ENCODE data around the gene GTF2IRD1. TPM values are rescaled to one million over a fixed set of nuclear protein-coding genes. Genes with fewer than 3 reads are reported as not detected.
"Not testable (repeated sequence)": the region's sequence is repeated elsewhere in the genome, so short reads cannot be mapped to it uniquely, and the experiment has no call there.

The GTF2IRD1 gene
- total RNA-seq, 2 donors from 2014 or later, result not detected

DNA sequence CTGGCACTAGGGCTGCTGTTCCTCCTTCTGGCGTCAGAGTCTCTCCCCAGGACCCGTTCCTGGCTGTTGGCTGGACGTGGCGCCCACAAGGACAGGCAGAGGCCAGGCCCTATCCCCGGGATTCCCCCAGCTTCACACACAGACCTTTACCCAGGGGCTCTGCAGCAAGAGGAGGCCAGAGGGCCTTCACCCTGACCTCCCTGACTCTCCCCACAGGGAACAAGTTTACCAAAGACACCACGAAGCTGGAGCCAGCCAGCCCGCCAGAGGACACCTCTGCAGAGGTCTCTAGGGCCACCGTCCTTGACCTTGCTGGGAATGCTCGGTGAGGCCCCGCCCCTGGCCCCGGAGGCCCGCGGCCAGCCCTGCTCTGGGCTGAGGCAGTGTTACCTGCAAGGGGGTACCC is 82.2 kb downstream of the GTF2IRD1 start:
- Mint-ChIP-seq H3K4me3 (no peak overlapping the region), H3K27ac (no peak overlapping the region), H3K9me3 (no peaks in the 10 kb centered on the region), H3K4me1 (ENCODE audit: low read depth in 2 of 2) (no peaks in the 10 kb centered on the region), H3K36me3 (no peaks in the 10 kb centered on the region), H3K27me3 (no peaks in the 10 kb centered on the region)
- ATAC-seq (no peak), DNase-seq (ENCODE audit: low spot score) (no peak)

DNA sequence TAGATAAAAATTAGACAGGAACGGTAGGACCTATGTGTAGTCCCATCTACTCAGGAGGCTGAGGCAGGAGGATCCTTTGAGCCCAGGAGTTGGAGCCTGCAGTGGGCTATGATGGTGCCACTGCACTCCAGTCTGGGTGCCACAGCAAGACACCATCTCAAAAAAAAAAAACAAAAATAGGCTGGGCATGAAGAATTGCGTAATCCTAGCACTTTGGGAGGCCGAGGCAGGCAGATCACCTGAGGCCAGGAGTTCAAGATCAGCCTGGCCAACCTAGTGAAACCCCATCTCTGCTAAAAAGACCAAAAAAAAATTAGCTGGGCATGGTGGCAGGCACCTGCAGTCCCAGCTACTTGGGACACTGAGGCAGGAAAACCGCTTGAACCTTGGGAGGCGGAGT is 88.2 kb downstream of the GTF2IRD1 start:
- not testable (repeated sequence) for ATAC-seq, H3K4me3 Mint-ChIP-seq

DNA sequence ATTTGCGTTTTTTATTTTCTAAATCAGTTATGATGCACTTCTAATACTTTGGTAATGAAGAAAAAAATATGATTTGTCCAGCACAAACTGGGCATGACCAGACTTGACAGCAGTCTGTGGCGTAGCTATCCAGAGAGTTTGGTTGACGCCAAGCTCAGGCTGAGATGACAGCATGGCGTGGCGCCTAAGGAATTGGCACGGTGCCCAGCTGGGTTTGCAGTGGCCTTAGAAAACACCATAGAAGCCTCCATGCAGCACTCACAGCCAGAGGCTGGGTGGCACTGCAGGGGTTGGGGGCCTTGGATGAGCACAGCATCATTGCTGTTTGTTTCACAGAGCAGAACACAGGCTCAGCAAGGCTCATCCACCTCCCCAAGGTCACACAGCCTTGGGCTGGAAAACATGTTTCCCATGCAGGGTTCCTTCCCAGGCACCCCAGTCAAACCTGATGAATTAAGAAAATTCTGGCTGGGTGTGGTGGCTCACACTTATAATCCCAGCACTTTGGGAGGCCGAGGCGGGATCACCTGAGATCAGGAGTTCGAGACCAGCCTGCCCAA is 88.9 kb downstream of the GTF2IRD1 start:
- H3K36me3 Mint-ChIP-seq, result no peaks in the 10 kb centered on the region
- no peaks in the 10 kb centered on the region for H3K4me1 Mint-ChIP-seq (ENCODE audit: low read depth in 2 of 2)
- no peaks in the 10 kb centered on the region for H3K9me3 Mint-ChIP-seq
- H3K27ac Mint-ChIP-seq, result no peak overlapping the region
- ATAC-seq (peak in 1 of 2 donors; percentile 24), DNase-seq (ENCODE audit: low spot score) (no peak)
- no peak overlapping the region for H3K4me3 Mint-ChIP-seq
- H3K27me3 Mint-ChIP-seq, result no peaks in the 10 kb centered on the region

More for the DNA sequence above, 88.2 kb downstream of the GTF2IRD1 start:
- not testable (repeated sequence) for H3K9me3 Mint-ChIP-seq; H3K27me3 Mint-ChIP-seq; H3K27ac Mint-ChIP-seq; DNase-seq (ENCODE audit: low spot score); H3K4me1 Mint-ChIP-seq (ENCODE audit: low read depth in 2 of 2); H3K36me3 Mint-ChIP-seq

DNA sequence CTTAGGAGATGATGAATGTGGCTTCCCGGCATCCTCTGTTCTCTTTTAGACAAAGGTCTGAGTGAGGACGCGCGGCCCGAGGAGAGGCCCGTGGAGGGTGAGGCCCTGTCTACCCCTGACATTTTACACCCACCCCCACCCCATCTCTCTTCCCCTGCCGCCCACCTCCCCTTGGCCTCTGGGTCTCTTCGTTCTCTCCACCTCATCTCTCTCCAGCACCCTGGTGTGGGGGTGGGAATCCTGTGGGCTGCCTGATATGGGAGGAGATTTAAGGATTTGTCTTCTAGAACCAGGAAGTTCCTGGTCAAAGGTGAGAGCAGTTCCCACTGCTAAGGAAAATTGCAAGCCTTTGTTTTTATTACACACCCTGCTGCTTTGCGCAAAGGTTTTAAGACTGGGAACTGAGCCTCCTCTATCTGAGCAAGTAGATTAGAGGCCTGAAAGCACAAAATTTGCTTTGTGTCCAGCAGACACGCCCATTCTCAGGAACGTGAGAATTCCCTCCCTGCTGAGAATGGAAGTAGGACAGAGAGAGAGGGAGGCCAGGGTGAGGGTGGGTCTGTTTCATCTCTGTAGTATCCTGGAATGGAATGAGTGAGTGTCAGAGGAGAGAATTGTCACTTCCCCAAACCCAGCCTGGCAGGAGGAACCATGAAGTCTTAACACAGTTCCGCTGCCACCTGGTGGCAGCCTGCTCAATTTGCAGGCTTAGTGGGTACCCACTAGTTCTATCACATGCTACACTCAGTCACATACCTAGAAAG is 91.2 kb downstream of the GTF2IRD1 start:
- DNase-seq (ENCODE audit: low spot score) (no peak), ATAC-seq (no peak)
- Mint-ChIP-seq H3K4me1 (ENCODE audit: low read depth in 2 of 2) (no peaks in the 10 kb centered on the region), H3K27me3 (no peaks in the 10 kb centered on the region), H3K36me3 (no peaks in the 10 kb centered on the region), H3K9me3 (no peaks in the 10 kb centered on the region), H3K27ac (no peak overlapping the region), H3K4me3 (no peak overlapping the region)

DNA sequence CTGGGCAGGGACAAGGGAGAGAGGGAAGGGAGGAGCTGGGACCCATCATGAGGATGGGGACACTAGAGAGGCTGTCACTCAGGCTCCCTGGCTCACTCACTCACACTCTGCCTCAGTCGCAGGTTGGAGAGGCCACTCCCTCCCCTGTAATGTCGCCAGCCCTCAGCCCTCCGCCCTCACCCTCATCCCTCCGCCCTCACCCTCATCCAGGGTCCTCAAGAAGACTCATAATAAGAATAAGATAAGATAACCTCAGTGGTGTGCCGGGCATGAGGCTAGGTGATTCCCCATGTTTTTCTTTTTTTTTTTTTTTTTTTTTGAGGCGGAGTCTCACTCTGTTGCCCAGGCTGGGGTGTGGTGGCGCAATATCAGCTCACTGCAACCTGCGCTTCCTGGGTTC is 92.2 kb downstream of the GTF2IRD1 start:
- DNase-seq (ENCODE audit: low spot score), result no peak
- Mint-ChIP-seq H3K36me3 (no peaks in the 10 kb centered on the region), H3K9me3 (no peaks in the 10 kb centered on the region), H3K4me3 (no peak overlapping the region), H3K27me3 (no peaks in the 10 kb centered on the region), H3K27ac (no peak overlapping the region), H3K4me1 (ENCODE audit: low read depth in 2 of 2) (no peaks in the 10 kb centered on the region)
- no peak for ATAC-seq

DNA sequence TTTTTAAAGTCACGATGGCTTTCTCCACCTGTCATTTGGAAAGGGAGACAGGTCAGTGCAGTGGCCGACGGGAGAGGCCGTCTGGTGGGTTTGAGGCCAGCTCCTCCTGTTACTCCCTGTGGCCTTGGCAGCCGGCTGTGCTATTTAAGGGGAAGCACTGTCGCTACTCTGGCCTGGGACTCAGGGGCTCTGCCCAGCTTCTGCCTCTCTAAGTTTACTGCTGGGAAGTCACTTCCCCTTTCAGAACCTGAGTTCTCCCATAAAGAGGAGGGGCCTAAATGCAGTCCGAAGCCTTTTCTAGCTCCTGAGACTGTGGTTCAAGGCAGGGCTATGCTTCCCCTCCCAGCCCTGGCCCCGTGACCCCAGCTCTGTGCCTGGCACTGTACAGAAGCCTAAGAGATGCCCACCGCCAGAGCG is 99.9 kb downstream of the GTF2IRD1 start:
- not testable (repeated sequence) for H3K27me3 Mint-ChIP-seq; H3K9me3 Mint-ChIP-seq; ATAC-seq; DNase-seq (ENCODE audit: low spot score); H3K4me1 Mint-ChIP-seq (ENCODE audit: low read depth in 2 of 2); H3K36me3 Mint-ChIP-seq; H3K27ac Mint-ChIP-seq; H3K4me3 Mint-ChIP-seq

DNA sequence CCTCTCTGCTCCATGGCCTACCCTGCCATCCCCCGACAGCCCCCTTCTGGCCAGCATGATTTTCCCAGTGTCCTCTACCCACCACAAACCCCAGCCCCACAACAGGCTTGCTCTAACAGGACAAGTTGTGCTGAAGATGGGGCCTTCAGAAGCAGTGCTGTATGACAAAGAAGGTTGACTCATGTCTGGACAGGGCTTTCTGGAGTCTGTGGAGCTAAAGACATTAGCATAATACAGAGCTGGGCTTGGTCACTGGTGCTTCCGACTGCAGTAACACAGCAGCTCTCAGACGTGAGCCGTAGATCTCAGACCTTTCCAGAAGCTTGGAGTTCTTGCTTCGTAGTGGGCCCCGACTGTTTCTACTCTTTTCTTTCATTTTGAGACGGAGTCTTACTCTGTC is 100.5 kb downstream of the GTF2IRD1 start:
- H3K4me1 Mint-ChIP-seq (ENCODE audit: low read depth in 2 of 2), result no peaks in the 10 kb centered on the region
- DNase-seq (ENCODE audit: low spot score), result no peak
- no peak for ATAC-seq
- H3K9me3 Mint-ChIP-seq, result no peaks in the 10 kb centered on the region
- H3K27ac Mint-ChIP-seq, result no peak overlapping the region
- no peak overlapping the region for H3K4me3 Mint-ChIP-seq
- no peaks in the 10 kb centered on the region for H3K27me3 Mint-ChIP-seq
- H3K36me3 Mint-ChIP-seq, result no peaks in the 10 kb centered on the region

DNA sequence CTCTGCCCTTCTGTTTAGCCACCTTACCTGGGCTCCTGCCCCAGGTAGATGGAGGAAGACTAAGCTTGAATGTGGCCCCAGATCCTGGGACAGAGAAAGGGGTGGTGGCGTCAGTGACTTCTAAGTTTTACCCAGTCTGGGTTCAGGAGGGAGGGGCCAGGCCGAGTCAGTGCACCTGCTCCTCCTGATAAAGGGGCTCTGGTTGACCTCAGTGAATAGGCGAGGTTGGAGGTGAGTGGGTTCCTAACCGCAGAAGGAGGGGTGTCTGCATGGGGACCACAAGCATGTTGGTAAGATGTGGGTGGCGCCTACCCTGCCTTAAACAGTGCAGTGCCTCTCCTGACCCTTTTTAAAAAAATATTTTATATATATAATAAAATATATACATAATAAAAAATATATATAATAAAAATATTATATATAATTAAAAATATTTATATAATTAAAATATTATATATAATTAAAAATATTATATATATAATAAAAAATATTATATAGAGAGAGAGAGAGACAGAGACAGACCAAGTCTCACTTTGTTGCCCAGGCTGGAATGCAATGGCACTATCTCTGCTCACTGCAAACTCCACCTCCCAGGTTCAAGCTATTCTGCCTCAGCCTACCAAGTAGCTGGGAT is 106.5 kb downstream of the GTF2IRD1 start:
- no peaks in the 10 kb centered on the region for H3K4me1 Mint-ChIP-seq (ENCODE audit: low read depth in 2 of 2)
- ATAC-seq (no peak), DNase-seq (ENCODE audit: low spot score) (no peak)
- H3K36me3 Mint-ChIP-seq, result no peaks in the 10 kb centered on the region
- no peaks in the 10 kb centered on the region for H3K27me3 Mint-ChIP-seq
- H3K9me3 Mint-ChIP-seq, result no peaks in the 10 kb centered on the region
- H3K4me3 Mint-ChIP-seq, result no peak overlapping the region
- H3K27ac Mint-ChIP-seq, result no peak overlapping the region

DNA sequence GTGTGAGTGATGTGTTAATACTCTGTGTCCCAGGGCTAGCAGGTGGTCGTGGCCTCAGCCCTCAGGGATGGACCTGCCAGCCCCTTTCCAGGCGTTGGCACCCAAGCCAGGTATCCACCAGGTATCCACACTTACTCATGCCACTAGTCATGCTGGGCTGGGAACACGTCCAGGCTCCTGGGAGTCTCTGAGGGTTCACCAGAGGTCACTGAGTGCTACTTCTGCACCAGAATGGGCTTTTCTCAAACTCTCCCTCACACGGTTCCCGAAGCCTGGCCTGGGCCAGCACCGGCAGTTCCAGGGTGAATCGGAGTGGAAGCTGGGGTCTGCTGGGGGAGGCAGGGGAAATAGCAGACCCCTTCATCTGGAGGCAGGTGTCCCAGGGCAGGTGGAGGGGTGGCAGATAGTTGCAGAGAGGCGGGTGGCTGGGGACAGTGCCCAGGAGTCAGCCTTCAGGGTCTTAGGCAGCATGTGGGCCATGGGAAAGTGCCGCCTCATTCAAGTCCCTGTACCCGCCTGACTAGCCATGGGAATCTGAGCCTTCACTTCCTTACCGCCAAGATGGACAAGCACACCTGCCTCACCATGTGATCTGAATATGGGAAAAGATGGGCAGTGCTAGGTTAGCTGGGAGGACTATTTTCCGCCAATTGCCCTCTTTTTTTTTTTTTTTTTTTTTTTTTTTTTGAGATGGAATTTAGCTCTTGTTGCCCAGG is 108.3 kb downstream of the GTF2IRD1 start:
- Mint-ChIP-seq H3K9me3 (no peaks in the 10 kb centered on the region), H3K36me3 (no peaks in the 10 kb centered on the region), H3K4me3 (no peak overlapping the region), H3K4me1 (ENCODE audit: low read depth in 2 of 2) (no peaks in the 10 kb centered on the region), H3K27ac (no peak overlapping the region), H3K27me3 (no peaks in the 10 kb centered on the region)
- DNase-seq (ENCODE audit: low spot score) (no peak), ATAC-seq (peak in 1 of 2 donors; percentile 38)

DNA sequence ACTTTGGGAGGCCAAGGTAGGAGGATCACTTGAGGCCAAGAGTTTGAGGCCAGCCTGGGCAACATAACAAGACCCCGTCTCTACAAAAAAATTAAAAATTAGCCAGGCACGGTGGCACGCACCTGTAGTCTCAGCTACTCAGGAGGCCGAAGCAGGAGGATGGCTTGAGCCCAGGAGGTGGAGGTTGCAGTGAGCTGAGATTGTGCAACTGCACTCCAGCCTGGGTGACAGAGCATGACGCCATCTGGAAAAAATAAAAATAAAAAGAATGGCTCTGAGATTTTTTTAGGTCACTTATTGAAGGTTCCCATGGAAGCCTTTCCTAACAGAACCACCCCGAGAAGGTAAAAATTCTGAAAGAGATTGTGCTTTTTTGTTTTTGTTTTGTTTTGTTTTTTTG is 109.9 kb downstream of the GTF2IRD1 start:
- H3K9me3 Mint-ChIP-seq; H3K36me3 Mint-ChIP-seq; H3K27me3 Mint-ChIP-seq; H3K4me1 Mint-ChIP-seq (ENCODE audit: low read depth in 2 of 2); H3K27ac Mint-ChIP-seq; H3K4me3 Mint-ChIP-seq; DNase-seq (ENCODE audit: low spot score); ATAC-seq: not testable (repeated sequence)

DNA sequence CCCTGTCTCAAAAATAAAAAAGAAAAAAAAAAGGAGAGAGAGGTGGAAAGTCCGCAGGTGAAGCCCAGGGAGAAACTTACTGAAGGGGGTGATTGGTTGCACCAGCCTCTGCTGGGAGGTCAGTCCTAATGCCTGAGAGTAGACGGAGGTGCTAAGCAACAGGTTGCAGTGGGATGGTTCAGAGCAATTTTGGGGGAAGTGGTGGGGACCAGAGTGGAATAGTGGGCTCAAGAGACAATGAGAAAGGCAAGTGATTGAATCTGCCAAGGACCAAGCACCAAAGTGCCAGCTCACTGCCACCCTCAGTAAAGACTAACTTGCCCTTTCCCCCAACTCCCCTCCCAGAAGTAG is 113.6 kb downstream of the GTF2IRD1 start:
- Mint-ChIP-seq H3K4me1 (ENCODE audit: low read depth in 2 of 2) (peaks cover 0 to 6% of the 10 kb centered on the region in 2 donors), H3K9me3 (no peaks in the 10 kb centered on the region), H3K36me3 (no peaks in the 10 kb centered on the region), H3K27me3 (peaks cover 0 to 5% of the 10 kb centered on the region in 2 donors), H3K4me3 (no peak overlapping the region), H3K27ac (no peak overlapping the region)
- ATAC-seq, result no peak
- DNase-seq (ENCODE audit: low spot score), result no peak

DNA sequence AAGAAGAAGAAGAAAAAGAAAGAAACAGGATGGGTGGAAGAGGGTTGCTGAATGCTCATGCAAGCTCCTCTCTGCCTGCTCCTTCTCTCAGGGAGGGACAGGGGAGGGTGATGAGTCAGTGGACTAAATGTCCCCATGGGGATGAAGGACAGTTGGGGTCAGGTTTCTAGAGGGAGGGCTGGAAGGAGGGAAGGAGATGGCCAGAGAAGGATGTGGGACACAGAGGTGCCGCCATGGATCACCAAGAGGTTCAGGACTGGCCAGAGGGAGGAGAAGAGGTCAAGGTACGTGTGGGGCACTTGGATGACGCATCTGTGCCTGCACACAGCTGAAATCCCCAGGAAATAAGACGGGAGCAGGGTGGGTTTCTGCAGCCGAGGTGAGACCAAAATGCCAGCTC is 115.0 kb downstream of the GTF2IRD1 start:
- Mint-ChIP-seq H3K36me3 (no peaks in the 10 kb centered on the region), H3K4me1 (ENCODE audit: low read depth in 2 of 2) (peaks cover 0 to 8% of the 10 kb centered on the region in 2 donors), H3K9me3 (no peaks in the 10 kb centered on the region), H3K27me3 (peaks cover 0 to 5% of the 10 kb centered on the region in 2 donors), H3K4me3 (no peak overlapping the region), H3K27ac (no peak overlapping the region)
- ATAC-seq (no peak), DNase-seq (ENCODE audit: low spot score) (no peak)

DNA sequence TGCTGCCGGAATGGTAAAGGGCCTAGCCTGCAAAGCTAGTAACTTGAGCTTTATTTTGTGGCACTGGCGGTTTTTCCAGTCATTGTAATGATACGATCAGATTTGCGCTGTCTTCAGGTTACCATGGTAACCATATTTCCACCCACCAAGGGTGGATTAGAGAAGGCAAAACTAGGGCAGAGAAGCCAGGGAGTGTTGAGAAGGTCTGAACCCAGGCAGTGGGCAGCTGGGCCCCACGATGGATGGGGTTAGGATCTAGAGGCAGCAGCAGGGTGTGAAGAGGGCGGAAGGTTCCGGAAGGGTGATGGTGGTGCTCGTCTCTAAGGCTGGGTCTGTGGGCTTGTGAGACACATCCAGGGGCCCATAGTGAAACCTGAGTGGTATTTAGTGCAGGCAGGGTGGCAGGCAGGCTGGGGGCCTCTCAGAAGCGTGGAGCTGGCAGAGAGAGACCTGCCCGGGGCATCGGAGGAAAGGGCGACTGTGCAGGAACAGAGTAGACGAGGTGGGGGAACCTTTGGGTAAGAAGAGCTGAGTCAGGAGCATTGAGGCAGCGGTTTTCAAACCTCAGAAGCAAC is 115.9 kb downstream of the GTF2IRD1 start:
- DNase-seq (ENCODE audit: low spot score), result no peak
- Mint-ChIP-seq H3K27me3 (peaks cover 0 to 5% of the 10 kb centered on the region in 2 donors), H3K36me3 (no peaks in the 10 kb centered on the region), H3K27ac (peak overlapping the region in 1 of 2 donors; percentile 12), H3K4me3 (no peak overlapping the region), H3K9me3 (no peaks in the 10 kb centered on the region), H3K4me1 (ENCODE audit: low read depth in 2 of 2) (peaks cover 0 to 8% of the 10 kb centered on the region in 2 donors)
- ATAC-seq, result no peak

Measured in natural killer cell treated with Interleukin-12 subunit alpha and Interleukin-12 subunit beta and Interleukin-15 and Interleukin-18, amount 100 ng/mL, for 72 hours (primary cell).